GM18907 (cell line): ENCODE data around the gene SEPTIN1.
A peak's percentile ranks its signal among the peaks of the same experiment; 100 is the strongest.

Source experiments
- ATAC-seq: cut with Tn5 transposase; IDR thresholded peaks from one replicate; pipeline ENCODE4 v1.9.1; 2021; ENCODE audit warnings: mild to moderate bottlenecking, moderate library complexity; ENCODE audit not compliant: unreplicated experiment

Gene SEPTIN1

DNA sequence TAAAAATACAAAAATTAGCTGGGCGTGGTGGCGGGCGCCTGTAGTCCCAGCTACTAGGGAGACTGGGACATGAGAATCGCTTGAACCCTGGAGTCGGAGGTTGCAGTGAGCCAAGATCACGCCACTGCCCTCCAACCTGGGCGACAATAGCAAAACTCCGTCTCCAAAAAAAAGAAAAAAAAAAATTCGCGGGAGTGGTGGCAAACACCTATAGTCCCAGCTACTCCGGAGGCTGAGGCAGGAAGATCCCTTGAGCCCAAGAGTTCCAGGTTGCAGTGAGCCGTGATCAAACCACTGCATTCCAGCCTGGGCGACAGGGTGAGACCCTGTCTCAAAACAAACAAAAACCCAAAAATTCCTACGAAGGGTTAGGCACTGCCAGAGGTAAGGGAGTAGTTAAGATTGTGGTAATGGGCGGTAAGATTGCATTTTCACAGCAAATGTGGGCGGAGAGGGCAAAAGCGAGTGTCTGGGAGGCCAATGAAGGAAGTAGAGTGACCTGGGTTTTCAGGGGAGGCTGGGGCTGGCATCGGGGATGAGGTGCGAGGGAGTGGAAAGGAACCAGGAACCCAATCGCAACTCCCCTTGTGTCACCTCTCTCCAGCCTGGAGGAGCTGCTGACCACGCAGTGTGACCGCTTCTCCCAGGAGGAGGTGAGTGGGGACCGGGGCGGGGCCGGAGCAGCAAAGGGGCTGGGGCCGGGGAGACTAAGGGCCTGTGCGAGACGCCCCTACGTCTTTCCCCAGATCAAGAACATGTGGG is 5.1 kb downstream of the SEPTIN1 start:
- no peak for ATAC-seq

DNA sequence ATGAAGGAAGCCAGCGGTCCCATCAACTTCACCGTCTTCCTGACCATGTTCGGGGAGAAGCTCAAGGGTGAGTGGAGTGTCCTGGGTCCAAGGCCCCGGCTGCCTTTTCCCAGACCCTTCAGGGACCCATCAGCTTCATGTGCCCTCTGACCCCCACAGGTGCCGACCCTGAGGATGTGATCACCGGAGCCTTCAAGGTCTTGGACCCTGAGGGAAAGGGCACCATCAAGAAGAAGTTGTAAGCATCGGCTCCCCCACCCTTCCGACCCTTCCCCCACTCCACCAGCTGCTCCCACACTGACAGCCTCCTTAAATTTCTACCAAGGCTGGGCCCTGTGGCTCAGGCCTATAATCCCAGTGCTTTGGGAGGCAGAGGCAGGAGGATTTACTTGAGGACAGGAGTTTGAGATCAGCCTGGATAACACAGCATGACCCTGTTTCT is 5.9 kb downstream of the SEPTIN1 start:
- no peak for ATAC-seq

DNA sequence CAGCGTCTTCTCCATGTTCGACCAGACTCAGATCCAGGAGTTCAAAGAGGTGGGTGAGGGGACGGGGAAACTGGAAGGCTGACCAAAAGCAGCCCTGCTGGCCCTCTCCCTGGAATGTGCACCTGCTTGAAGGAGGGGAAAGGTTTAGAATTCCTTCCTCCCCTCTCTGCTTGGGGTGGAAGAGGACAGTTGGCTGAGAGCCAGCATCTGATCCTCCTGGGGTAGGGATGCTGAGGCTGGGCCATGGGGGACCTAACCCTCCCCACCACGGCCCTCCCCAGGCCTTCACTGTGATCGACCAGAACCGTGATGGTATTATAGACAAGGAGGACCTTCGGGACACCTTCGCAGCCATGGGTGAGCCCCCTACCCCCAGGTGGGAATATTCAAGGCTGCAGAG is 6.5 kb downstream of the SEPTIN1 start:
- ATAC-seq: no peak

DNA sequence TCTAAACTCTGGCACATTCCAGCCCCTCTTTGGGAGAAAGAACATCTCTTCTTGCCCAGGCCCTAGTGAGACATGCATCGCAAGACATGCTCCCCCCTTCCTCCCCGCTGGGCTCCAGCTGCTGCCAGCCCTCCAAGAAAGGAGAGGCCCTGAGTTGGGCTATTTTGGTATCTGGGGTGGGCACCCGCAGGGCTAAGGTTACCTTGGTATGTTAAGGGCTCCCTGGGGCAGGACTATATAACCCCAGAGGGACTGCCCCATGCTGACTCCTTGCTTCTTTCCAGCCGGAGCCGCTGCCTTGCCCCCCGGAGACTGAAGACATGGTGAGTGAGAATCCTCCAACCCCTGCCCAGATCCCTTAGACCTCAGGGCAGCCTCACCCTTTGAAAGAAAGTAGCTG is 7.8 kb downstream of the SEPTIN1 start, which contains the start of gene MYL11:
Gene MYL11 (plus strand): TSS at position 265 of the 400 bp plus-strand sequence. CDS start 56 bp downstream, at position 321.
- ATAC-seq: no peak

DNA sequence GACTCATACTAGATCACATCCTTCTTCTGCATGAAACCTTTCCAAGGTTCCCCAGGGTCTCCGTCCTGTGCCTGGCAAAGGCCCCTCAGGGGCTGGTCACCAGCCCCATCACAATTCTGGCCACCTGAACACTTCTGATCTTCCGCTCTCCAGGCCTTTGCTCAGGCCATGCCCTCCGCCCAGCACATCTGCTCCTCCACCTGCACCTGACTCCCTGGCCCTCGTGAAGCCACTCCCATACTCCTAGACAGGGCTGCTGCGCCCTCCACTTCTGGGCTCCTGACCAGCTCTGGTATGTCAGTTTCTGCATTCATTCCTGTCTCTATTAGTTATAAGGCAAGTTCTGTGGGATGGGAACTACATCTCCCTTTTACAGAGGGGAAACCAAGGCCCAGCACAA is 9.6 kb downstream of the SEPTIN1 start:
- ATAC-seq: no peak

DNA sequence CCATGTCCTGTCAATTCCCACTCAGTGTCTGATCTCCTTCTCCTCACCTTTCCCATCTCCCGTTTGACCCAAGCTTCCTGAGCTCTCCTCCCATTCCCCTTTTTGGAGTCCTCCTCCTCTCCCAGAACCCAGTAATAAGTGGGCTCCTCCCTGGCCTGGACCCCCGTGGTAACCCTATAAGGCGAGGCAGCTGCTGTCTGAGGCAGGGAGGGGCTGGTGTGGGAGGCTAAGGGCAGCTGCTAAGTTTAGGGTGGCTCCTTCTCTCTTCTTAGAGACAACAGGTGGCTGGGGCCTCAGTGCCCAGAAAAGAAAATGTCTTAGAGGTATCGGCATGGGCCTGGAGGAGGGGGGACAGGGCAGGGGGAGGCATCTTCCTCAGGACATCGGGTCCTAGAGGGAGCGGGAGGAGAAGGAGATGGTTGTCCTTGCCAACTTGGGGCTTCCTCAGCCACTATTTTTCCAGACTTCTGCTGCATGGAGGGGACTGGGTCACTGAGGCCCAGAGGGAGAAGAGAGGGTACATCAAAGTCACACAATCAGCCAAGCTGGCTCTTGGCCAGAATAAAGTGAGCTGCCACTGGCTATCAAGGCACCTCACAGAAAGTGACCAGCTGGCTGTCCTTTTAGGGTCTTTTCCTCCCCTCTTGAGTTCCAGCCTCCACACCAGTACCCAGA is 10.2 kb downstream of the SEPTIN1 start:
- no peak for ATAC-seq

DNA sequence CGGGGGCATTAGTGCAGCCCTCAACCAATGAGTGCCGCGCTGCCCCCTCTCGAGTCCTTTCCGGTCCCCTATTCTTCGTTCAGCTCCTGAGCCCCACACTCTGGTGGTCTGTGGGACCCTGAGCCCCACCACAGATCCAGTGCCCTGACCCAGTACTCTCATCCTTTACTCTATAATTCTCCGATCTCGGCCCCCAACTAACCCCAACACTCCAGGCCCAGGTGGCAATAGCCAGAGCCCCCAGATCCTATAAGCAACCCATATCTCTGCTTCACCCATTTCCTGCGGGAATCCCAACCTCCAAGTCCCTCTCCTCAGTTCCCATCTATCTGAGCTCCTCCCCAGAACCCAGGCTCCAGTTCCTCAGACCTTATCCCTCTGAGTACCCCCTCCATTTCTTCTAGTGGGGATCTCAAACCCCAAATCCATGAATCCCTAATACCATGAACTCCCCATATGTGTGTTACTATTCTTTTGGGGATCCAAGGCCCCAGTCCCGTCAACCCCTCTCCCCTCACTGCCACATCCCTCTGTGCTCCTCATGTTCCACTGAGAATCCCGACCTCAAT is 11.0 kb downstream of the SEPTIN1 start:
- no peak for ATAC-seq

DNA sequence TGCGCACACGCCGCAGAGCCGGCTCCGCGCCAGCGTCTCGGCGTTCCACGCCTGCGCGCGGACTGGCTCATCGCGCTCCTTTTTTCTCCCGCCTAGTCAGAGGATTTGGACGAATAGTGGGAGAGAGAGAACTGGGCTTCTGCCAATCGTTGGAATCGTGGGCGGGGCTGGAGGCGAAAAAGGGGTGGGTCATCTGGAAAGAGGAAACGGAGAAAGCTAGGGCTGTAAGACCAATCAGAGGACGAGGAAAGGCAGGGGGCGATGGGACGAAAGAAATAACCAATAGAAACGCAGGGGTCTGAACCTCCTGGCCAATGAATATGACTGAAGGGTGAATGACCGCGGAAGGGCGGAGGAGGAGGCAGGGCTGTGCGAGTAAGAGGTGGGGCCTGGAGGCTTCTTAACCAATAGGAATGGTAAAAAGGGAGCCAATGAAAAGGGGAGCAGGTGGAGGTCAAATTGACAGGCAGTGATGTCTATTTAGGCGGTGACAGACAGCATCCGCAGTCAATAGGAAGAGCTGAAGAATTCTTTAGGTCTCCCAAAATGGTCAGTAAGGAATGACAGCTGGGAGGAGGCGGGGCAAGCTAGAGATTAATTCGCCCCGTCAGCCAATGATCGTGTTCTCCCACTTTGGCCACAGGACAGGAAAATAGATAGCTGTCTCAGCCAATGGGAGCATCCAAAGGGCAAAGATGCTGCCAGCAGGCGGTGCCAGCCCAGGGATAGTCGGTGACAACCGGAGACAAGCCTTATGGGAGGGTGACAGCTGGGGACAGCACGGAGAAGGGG is 11.7 kb downstream of the SEPTIN1 start, which contains the start of gene TBC1D10B:
Gene TBC1D10B (minus strand): TSS at position 39 of the 792 bp plus-strand sequence. CDS start 311 bp downstream, outside the sequence.
- peak; percentile 80 for ATAC-seq

DNA sequence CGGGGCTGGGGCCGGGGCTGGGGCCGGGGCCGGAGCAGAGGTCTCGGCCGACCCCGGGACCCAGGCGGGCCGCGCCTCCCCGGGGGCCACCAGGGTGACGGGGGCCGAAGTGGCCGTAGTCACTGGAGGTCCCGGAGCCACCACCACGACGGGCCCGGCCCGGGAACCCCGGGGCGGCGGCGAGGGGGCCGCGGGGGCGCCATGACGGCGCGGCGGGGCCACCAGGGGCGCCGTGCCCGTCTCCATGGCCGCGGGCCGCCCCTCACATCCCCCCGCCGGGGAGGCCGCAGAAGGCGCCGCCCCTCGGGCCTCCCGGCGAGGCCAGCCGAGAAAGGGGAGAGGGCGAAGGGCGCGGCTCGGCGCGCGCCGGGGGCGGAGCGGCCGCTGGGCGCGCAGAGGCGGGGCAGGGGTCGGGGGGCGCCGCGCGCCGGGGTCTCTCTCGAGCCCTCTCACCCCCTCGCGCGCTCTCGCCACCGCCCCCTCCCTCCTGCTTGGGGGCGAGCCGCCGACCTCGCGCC is 12.4 kb downstream of the SEPTIN1 start:
- ATAC-seq: peak; percentile 0

DNA sequence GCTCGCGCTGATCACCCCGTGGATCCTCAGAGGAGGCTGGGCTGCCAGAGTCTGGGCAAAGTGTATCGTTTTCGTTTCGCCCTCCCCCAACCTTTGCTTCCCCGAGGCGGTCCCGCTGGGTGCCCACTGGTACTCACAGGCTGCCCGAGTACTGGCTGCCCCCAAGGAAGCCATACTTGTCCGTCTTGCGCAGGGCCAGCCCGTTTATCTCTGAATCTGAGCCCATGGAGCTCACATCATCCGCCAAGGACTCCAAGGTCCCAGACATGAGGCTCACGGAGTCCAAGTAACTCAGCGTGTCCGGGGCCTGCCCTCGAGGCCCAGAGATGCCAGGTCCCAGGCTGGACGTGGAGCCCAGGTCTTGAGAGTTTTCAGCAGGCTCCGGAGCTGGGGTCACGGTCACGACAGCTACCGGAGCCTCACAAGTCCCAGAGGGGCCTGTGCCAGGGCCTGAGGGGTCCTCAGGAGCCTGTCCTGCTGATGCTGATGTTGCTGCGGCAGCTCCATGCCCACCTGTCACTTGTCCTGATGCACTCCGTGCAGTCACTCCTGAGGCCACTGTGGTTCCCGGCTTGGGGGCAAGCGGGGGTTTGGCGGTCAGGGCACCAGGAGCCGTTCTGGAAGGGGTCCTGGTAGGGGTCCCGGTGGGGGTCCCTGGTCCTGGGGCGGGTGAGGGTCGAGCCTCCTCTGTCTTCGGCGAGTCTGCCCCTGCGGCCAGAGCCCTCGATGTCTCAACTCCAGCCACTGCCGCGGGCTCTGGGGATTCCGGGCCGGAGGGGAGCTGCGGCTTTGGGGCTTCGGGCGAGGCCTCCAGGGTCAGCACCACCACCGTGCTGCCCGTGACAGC is 13.0 kb downstream of the SEPTIN1 start:
- no peak for ATAC-seq

DNA sequence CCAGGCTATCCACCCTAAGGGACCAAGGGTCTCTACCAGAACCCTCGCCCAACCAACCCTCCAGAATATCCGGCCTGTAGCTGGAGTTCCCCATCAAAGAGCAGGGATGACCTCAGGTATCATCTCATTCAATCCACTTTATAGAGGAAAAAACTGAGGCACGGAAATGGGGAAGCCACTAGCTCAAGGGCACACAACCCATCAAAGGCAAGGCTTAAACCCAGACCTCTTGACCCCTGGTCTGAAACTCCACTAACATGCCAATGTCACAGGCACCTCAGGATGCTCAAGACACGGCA is 13.6 kb downstream of the SEPTIN1 start:
- no peak for ATAC-seq

DNA sequence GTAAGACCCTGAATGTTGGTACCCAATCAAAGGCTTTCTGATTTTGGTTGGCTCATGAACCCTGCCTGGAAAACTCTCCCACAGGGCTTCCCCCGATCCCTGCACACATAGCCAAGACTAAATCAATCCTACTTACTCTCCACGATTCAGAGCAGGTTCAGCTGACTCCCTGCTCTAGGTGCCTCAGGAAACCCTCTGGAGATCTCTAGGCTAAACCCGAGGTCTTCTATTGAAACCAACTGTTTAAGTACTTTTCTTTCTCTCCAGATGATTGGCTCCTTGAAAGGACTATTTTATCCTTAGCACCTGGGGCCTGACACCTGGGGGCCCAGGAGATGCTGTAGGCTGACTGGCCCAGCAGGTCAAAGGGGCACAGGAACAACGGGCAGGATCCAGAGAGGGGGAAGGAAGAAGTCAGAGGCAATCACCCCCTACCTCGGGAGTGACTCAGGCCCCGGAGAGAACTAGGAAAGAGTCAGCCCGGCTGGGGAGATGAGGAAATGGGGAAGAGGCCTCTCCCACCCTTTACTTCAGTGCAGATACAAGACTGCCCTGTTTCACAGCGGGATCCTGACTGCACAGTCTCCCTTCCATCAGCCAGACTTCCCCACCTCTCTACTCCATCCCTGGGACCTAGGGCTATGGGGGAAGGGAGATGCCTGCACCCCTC is 14.1 kb downstream of the SEPTIN1 start:
- no peak for ATAC-seq

DNA sequence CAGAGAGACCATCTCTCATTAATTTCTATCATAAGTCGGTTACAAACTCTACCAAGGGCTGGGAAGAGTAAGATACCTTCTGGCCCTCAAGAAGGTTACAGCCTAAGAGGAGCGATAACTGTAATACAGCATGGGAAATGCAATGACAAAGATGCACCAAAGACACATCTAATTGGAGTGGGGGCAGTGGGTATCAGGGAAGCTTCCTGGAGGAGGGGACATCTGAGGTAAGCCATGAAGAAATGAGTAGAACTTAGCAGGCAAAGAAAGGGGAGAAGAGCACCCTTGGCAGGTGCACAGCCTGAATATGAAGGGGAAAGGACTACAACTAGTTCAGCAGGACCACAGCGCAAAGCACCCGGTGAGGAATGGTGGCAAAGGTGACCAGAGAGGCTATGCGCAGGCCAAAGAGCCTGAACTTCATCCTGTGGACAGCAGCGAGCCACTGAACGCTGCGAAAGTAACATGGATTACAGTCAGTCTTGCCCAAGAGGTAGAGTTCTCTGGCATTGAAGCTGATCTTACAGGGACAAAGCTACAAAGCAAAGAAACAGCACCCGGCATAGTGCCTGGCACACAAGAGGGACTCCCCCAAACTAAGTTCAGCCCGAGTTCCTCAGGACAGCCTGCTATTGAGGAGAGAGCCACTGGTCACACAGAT is 14.9 kb downstream of the SEPTIN1 start:
- ATAC-seq: no peak

DNA sequence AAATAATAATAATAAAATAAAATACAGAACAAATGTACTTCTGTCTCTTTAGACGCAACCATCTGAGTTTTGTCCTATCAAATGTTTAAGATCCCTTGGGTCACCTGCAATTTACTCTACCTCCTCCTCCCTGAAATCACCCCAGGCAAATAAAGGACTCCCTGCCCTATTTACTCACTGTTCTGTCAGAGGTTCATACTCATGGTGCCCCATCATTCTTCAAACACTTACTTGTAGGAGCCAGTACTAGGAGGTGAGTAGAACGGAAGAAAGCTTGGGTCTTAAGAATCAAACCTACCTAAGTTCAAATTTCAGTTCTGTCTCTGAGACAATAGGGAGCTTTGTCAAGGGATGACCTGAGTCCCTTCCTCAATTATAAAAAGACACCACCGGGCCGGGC is 15.8 kb downstream of the SEPTIN1 start:
- ATAC-seq: no peak

DNA sequence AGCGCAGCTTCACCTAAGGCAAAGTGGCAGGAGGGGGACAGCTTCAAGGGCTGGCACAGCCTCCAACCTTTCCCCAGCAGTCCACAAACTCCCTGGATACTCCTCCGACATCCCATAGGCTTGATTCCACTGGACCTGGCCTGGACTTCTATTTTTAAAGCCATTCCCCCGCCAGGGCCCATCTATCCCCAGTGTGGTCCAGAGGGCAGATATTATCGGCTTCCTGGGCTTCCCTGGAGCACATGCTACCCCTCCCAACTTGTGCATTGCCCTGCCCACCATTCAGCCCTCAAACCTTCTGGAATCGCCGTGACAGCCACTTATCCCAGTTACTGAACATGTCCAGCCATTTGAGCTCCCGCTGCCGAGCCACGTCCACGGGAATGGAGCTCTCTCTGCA is 17.2 kb downstream of the SEPTIN1 start:
- no peak for ATAC-seq

DNA sequence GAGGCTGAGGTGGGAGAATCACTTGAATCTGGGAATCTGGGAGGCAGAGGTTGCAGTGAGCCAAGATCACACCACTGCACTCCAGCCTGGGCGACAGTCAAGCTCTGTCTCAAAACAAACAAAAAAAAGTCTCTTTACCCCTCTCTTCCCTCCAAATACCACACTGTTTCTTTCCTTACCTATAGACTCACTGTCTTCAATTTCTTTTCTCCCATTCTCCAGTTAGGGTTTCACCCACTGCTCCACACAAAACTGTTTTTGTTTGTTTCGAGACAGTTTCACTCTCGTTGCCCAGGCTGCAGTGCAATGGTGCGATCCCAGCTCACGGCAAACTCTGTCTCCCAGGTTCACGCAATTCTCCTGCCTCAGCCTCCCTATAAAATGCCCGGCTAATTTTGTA is 21.2 kb downstream of the SEPTIN1 start:
- ATAC-seq: no peak

DNA sequence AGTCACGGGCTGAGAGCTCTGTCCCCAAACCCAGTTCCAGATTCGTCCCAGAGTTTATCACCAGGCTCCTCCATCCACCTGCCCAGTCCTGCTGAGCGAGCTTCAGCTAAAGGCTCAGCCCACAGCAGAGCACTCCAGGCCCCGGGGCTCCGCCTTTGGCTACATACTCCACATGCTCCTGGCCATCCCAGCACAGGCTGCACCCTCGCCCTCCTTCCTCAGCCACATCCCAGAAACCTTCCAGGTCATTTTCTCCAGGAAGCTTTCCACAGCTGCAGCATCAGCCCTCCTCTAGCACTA is 22.5 kb downstream of the SEPTIN1 start:
- ATAC-seq: no peak

DNA sequence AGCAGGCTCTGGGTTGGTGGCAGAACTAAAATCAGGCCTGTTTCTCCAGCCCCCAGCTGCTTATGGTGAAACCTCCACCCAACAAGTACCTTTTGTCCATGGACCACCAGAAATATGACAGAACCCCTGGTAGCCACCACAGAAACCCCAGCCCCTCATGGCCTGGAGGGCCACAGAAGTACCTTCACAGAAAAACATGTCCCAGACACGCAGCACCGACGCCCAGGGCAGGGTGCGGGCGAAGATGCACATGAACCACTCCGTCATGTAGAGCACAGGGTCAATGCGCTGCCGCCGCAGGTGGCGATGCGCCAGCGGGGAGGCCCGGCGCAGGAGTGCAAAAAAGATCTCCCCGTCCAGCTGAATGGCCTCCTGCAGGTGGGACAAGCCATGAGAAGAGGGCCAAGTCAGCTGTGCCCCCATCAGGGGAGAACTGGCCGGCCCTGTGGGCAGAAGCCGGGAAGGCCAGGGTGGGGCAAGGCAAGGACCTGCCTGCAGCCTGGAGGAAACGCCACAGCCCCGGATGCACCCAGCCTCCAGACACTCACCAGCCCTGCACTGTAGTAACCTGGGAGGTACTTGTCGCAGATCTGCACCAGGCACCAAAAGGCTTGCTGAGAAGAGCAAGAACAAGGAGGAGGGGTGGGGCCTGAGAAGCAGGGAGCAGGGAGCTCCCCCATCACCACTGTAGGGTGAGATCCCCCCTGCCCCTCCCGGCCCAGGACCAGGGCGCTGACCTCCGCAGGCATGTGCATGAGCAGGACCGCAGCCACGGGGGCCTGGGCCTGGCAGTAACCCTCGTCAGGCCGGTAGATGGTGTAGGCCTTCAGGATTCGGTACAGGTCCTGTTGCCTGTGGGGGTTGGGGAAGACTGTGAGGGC is 23.1 kb downstream of the SEPTIN1 start:
- no peak for ATAC-seq
